Activated T-helper 17 cell treated with anti-CD3 and anti-CD28 coated beads, Interleukin-2, amount 50 U/mL, for 72 hours (primary cell): ENCODE measurements around the gene KCNK18. TPM values are rescaled to one million over a fixed set of nuclear protein-coding genes. Genes with fewer than 3 reads are reported as not detected.
"Not testable (repeated sequence)": the region's sequence is repeated elsewhere in the genome, so short reads cannot be mapped to it uniquely, and the experiment has no call there.

Experiments
- ATAC-seq: fragments of 150-1000 bp; cut with Tn5 transposase; replicated peaks from 2 replicates; pipeline ENCODE4 v1.10.0; 2021; ENCODE audit warnings: mild to moderate bottlenecking, moderate library complexity
- H3K27ac Mint-ChIP-seq: one replicate; pipeline ENCODE4 v1.8.0; 2022; ENCODE audit warnings: mixed read lengths
- H3K27me3 Mint-ChIP-seq: one replicate; pipeline ENCODE4 v1.8.0; 2022; ENCODE audit warnings: mixed read lengths
- H3K36me3 Mint-ChIP-seq: one replicate; pipeline ENCODE4 v1.8.0; 2022; ENCODE audit warnings: low read depth, mild to moderate bottlenecking, mixed read lengths
- H3K4me1 Mint-ChIP-seq: one replicate; pipeline ENCODE4 v1.8.0; 2022; ENCODE audit warnings: mixed read lengths
- H3K4me3 Mint-ChIP-seq: one replicate; pipeline ENCODE4 v1.8.0; 2022; ENCODE audit warnings: mild to moderate bottlenecking, mixed read lengths
- H3K9me3 Mint-ChIP-seq: one replicate; pipeline ENCODE4 v1.8.0; 2022; ENCODE audit warnings: mixed read lengths
- total RNA-seq, 2 donors: library from RNA; stranded (reverse); gene quantifications; one replicate each; pipeline ENCODE4 v1.2.3, GENCODE V29; 2022

Gene KCNK18
- total RNA-seq, 2 donors from 2014 or later, result not detected

DNA sequence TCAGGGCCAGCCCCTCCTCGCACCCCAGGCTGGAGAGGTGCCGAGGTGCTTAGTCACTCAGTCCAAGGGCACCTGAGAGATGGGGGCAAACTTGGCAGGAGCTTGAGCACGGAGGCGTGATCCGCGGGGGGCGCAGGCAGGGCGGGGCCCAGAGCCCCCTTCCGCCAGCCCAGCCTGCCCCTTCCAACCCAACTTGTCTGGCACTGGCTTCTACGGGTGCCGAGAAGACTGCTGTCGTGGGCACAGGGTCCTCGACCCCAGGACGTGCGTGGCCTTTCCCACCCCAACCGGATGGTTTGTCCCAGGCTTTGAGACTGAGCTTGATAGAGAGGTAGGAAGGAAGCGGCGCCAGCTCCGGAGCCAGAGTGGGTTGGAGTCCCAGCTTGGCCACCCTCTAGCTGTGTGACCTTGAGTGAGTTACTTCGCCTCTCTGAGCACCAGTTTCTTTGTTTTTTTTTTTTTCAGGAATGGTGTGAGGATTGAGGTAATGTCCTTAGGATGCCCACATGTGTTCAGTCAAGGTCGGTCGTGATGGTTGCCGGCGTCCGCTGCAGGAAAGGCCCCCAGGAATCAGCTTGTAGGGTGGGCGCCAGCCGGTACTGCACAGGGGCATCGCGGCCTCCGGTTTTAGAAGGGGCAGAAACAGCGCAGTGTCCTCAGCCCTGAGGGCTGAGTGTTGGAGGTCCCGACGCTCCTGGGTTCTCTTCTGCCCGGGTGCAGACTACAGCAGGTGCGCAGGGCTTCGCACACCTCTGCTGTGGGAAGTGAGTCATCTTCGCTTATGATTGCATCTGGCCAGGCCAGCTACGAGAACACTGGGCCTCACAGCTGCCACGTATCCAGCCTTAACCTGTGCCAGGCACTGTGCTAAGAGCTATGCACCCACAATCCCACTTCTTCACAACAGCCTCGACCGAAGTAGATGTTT, 30.6 kb upstream of the KCNK18 start:
- H3K9me3 Mint-ChIP-seq, result no peaks in the 10 kb centered on the region
- ATAC-seq, result peak; percentile 28
- H3K4me1 Mint-ChIP-seq, result no peaks in the 10 kb centered on the region
- peak overlapping the region; percentile 39 for H3K4me3 Mint-ChIP-seq
- H3K36me3 Mint-ChIP-seq, result peaks cover 8% of the 10 kb centered on the region
- no peak overlapping the region for H3K27ac Mint-ChIP-seq
- H3K27me3 Mint-ChIP-seq, result peaks cover 62% of the 10 kb centered on the region

DNA sequence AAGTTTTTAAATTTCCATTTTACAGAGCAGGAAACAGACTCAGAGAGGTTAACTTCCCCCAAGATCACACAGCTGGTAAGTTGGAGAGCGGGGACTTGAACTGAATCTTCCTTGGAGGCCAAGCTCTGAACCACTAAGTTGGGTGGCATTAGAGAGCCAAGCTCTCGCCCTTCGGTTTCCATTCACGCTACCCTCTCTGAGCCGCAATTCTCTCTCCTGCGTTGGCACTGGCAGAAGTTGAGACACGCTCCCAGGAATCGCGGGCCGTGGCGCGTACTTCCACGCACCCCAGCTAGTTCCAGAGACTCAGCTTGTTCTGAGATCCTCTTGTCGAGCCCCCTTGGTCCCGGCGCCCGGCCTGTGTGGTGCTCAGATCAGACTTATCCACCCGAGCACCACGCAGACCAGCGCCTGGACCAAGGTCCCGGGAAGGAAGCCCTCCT, 29.9 kb upstream of the KCNK18 start:
- Mint-ChIP-seq H3K4me3 (peak overlapping the region; percentile 39), H3K27ac (no peak overlapping the region), H3K4me1 (no peaks in the 10 kb centered on the region), H3K36me3 (peaks cover 4% of the 10 kb centered on the region), H3K27me3 (peaks cover 62% of the 10 kb centered on the region), H3K9me3 (no peaks in the 10 kb centered on the region)
- ATAC-seq, result no peak

DNA sequence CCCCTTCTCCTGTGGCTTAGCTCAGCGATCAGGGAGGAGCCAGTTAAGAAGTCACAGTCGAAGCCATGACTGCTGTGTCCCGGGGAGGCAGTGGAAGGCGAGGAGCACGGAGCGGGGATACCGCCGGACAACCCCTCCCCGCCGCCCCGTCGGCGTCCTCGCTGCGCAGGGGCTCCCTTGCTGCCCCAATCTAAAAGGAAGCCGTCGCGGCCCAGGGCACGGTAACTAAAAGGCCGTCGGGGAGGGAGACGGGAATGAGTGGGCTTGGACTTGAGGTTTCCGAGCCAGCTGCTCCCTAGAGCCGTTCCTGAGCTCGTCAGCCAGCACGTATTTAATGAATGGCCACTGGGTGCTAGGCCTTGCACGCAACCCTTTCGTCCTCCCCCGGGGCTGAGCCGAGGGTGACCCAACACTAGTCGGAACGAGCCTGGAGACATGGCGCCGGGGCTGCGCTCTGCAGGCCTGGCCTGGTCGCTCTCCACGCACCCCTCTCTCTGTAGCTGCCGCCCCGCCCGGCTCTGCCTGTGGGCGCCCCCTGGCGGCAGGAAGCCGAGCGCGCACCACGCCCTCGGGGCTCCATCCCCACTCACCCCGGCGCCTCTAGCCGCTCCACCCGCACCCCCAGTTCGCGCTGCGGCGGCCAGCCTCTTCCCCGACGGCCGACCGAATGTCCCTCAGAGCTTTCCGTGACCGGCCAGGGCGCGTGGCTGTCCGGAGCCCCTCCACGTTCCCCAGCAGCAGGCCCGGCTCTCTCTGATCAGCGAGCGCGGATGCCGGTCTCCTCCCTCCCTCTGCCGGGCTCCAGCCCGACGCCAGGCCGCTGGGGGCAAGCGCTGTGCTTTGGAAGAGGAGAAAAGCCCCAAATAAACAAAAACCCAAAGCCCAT, 29.3 kb upstream of the KCNK18 start:
- Mint-ChIP-seq H3K27me3 (peaks cover 62% of the 10 kb centered on the region), H3K36me3 (no peaks in the 10 kb centered on the region), H3K9me3 (no peaks in the 10 kb centered on the region), H3K4me1 (no peaks in the 10 kb centered on the region), H3K4me3 (peak overlapping the region; percentile 7), H3K27ac (no peak overlapping the region)
- peak; percentile 91 for ATAC-seq

DNA sequence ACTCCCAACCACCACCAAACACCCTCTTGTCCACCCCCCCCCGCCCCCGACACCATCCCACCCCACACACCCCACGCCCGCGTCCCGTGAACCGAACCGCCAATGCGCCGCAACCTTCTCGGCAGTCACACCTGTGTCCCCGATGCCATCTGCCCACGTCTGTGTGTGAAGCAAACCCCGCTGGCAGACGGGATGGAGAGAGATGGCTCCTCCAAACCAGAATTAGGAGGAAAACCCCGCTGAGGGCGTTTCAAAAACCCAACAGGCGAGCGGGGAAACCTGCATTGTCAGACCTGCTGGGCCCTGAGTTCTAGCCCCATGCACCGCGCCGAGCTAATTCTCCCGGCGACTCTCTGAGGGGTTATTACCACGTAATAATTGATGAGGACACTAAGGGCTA, 28.6 kb upstream of the KCNK18 start:
- Mint-ChIP-seq H3K27ac (no peak overlapping the region), H3K4me1 (no peaks in the 10 kb centered on the region), H3K9me3 (no peaks in the 10 kb centered on the region), H3K4me3 (peak overlapping the region; percentile 7), H3K36me3 (no peaks in the 10 kb centered on the region), H3K27me3 (peaks cover 62% of the 10 kb centered on the region)
- no peak for ATAC-seq

DNA sequence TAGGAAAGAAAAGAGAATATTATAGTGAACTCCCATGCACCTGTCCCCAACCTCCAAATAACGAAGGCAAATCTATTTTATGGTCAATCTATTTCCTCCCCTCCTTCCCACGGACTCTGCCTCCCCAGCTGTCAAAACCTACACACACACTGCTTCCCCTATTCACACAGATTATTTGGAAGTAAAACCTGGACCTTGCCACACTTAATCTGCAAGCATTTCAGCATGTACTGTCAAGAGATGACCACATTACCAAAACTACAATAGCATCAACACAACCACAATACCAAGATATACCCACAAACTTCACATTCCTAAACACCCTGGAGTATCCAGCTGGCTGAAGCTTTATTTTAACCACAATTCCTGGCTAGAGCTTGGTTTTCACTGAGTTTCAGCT, 27.8 kb upstream of the KCNK18 start:
- Mint-ChIP-seq H3K4me3 (peak overlapping the region; percentile 7), H3K27me3 (peaks cover 56% of the 10 kb centered on the region), H3K4me1 (peaks cover 3% of the 10 kb centered on the region), H3K27ac (no peak overlapping the region), H3K36me3 (no peaks in the 10 kb centered on the region), H3K9me3 (no peaks in the 10 kb centered on the region)
- ATAC-seq, result no peak

DNA sequence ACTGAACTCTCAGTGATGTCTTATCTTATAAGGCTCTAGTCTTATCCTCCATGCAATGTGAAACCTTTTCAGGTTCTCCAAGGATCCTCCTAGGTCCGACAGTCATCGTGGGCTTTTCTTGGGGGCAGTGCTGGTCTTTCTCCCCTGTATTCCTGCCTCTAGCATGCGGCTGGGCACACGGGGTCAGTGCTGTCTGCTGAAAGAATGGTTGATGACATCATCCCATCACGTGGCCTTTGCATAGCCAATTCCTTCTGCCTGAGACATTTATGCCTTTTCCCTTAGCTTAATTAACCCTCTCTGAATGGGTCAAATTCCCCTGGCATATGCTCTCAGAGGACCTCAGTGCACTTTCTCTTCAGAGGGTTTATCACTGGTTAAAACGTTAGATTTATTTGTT, 27.0 kb upstream of the KCNK18 start:
- Mint-ChIP-seq H3K36me3 (no peaks in the 10 kb centered on the region), H3K27ac (no peak overlapping the region), H3K9me3 (no peaks in the 10 kb centered on the region), H3K4me1 (peaks cover 9% of the 10 kb centered on the region), H3K27me3 (peaks cover 48% of the 10 kb centered on the region), H3K4me3 (no peak overlapping the region)
- no peak for ATAC-seq

DNA sequence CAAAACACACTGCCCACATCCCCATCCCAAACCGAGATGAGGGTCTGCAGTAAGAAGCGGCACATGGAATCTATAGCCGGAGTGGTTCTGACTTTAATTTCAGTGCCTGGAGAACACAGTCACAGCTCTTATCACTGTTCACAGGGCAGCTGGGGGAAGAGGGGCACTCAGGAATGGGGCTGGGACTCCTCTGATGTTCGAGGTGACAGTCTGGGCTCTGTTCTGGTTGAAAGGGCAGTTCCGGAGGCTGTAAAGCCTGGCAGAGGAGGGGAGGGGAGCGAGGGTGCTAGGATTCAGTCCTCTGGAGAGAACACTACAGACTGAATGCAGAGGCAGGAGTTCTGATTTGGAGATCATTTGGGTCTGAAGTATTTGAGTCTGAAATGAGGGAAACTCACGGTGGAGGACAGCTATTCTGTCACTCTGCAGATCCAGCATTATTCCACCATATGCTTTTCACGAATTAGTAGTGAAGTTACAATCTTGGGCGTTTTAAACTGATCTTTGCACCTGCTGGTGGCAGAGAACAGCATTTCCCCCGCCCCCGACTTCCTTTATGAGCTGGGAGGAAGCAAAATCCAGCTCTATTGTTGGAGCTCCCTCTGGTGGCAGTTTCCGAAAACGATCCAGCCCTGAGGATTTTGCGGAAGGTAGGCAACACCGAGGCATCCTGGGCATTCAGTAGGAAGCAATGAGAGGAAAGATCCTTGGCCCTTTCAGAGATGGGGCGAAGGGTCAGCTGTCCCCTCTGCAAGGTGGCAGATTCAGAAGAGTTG, 22.7 kb upstream of the KCNK18 start:
- peaks cover 16% of the 10 kb centered on the region for H3K4me1 Mint-ChIP-seq
- H3K4me3 Mint-ChIP-seq, result peak overlapping the region; percentile 81
- no peaks in the 10 kb centered on the region for H3K9me3 Mint-ChIP-seq
- ATAC-seq, result peak; percentile 89
- H3K36me3 Mint-ChIP-seq, result no peaks in the 10 kb centered on the region
- no peak overlapping the region for H3K27ac Mint-ChIP-seq
- H3K27me3 Mint-ChIP-seq, result peaks cover 27% of the 10 kb centered on the region

DNA sequence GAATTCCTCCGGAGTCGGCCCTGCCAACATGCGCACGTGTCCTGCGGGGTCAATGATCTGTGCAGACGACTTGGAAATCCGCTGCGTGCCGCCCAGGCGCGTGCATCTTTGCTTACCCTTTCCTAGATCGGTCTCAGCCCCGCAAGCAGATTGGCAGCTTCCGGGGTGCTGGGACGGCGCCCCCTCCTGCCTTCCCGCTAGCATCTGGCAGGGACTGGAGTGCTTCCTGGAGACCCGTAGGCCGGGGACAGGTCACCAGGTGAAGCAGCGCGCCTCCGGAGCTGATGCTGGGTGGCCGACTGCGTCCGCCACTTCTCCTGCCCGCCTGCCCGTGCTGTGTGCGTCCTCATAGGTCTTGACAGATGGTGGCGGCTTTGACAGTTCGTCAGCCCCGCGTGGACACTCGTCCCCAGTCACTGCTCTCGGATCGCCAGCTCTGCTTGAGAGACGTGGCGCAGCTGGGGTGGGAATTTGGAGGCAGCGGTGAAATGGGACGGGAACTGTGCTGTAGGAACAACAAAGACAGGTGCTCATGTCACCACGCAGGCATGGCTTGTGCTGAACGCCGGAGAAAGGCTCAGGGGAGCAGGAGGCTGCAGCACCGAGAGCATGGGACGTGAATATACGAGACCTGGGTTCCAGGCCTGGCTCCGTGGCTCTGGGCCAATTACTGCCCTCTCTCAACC, 21.9 kb upstream of the KCNK18 start:
- ATAC-seq, result peak; percentile 57
- Mint-ChIP-seq H3K4me1 (peaks cover 16% of the 10 kb centered on the region), H3K9me3 (no peaks in the 10 kb centered on the region), H3K27me3 (peaks cover 25% of the 10 kb centered on the region), H3K4me3 (peak overlapping the region; percentile 81), H3K27ac (no peak overlapping the region), H3K36me3 (no peaks in the 10 kb centered on the region)

DNA sequence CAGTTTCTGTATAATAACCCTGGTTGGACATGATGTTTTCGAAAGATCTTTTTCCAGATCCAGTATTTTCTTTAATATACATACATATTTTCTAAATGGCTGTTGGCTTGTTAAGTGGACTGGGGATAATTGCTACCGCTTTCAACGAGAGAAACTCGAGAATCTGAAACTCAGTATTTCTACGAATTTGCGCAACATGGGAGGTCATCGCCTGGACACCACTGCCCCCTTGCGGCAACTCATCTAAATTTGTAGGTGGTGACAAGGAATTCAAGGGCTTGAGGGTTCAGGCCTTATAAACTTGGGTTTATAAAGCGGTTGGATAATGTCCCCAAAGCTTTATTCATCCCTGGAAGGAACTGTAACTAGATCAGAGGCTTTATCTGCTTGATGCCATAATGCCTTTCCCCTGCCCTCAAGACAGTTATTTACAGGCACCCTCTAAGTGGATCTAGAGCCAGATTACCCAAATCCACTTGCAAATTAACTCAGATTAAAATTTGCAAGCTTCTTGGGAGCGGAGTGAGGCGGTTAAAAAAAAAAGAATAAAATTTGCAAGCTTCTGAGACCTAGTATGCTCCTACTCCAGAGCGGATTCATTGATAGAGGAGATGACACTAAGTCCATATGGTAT, 21.3 kb upstream of the KCNK18 start:
- Mint-ChIP-seq H3K9me3 (no peaks in the 10 kb centered on the region), H3K27ac (no peak overlapping the region), H3K36me3 (no peaks in the 10 kb centered on the region), H3K27me3 (peaks cover 25% of the 10 kb centered on the region), H3K4me3 (peak overlapping the region; percentile 81), H3K4me1 (peaks cover 16% of the 10 kb centered on the region)
- peak; percentile 39 for ATAC-seq

DNA sequence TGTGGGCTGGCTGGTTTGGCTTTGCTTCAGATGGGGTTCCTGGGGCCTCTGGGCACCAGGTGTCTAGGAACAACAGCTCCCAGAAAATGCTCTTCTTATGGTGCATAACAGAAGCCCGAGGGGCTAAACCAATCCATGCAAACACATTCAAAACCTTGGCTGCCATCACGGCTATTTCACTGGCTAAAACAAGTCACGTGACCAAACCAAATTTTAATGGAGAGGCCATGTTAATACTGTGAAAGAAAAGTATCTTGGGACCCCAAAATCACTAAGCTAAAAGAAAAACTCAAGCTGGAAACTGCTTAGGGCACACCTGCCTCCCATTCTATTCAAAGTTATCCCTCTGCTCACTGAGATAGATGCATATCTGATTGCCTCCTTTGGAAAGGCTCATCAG, 19.1 kb upstream of the KCNK18 start:
- Mint-ChIP-seq H3K4me3 (no peak overlapping the region), H3K27ac (no peak overlapping the region), H3K4me1 (peaks cover 16% of the 10 kb centered on the region), H3K36me3 (no peaks in the 10 kb centered on the region), H3K27me3 (peaks cover 13% of the 10 kb centered on the region), H3K9me3 (no peaks in the 10 kb centered on the region)
- ATAC-seq, result no peak

DNA sequence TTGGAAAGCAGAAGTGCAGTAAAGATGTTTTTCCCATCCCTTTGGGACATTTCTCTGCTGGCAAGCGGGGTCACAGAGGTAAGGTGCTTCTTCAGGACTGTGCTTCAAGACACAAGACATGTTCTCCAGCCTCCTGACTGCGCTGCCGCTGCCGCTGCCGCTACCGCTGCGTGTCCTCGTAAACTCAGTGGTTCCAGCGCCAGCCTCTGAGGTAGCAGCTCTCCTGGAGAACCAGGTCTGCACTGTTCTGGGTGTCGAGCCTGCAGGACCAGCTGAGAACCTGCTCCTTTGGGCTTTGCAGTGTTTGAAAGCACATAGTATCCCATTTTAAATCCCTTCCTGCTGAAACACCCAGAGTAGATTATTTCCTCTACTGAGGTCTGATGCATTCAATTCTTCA, 13.0 kb upstream of the KCNK18 start:
- peaks cover 9% of the 10 kb centered on the region for H3K9me3 Mint-ChIP-seq
- peaks cover 22% of the 10 kb centered on the region for H3K27me3 Mint-ChIP-seq
- no peaks in the 10 kb centered on the region for H3K36me3 Mint-ChIP-seq
- no peaks in the 10 kb centered on the region for H3K4me1 Mint-ChIP-seq
- no peak overlapping the region for H3K27ac Mint-ChIP-seq
- no peak for ATAC-seq
- H3K4me3 Mint-ChIP-seq, result no peak overlapping the region

DNA sequence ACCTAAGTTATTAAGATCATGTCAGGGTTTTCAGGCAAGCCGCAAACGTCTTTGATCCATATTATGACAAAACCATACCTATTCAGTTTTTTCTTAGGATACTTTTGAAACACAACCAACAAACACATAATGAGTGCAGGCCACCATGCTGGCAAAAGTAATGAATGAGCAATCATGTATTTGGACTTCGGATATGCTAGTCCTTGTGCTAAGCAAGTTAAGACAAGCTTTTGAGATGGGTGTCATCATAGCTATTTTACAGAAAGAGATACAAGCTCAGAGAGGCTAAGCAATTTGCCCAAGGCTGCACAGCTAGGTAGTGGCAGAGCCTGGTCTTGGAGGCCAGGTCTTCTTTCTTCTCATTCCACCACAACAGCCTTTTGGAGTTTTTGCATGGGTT, 12.5 kb upstream of the KCNK18 start:
- ATAC-seq, result no peak
- peaks cover 9% of the 10 kb centered on the region for H3K9me3 Mint-ChIP-seq
- no peak overlapping the region for H3K4me3 Mint-ChIP-seq
- peaks cover 22% of the 10 kb centered on the region for H3K27me3 Mint-ChIP-seq
- H3K27ac Mint-ChIP-seq, result no peak overlapping the region
- no peaks in the 10 kb centered on the region for H3K36me3 Mint-ChIP-seq
- H3K4me1 Mint-ChIP-seq, result no peaks in the 10 kb centered on the region

DNA sequence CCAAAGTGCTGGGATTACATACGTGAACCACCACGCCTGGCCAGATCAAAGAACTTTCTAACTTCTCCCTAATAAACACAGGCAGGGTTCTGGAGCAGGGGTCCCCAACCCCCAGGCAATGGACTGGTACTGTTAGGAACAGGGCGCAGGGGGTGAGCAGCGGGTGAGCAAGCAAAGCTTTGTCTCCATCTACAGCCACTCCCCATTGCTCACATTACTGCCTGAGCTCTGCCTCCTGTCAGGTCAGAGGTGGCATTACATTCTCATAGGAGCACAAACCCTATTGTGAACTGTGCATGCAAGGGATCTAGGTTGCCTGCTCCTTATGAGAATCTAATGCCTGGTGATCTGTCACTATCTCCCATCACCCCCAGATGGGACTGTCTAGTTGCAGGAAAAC, 11.5 kb upstream of the KCNK18 start:
- not testable (repeated sequence) for H3K4me3 Mint-ChIP-seq, H3K9me3 Mint-ChIP-seq, H3K4me1 Mint-ChIP-seq, H3K27ac Mint-ChIP-seq, ATAC-seq, H3K36me3 Mint-ChIP-seq
- H3K27me3 Mint-ChIP-seq, result peaks cover 12% of the 10 kb centered on the region
